ENCODE data around the gene SLC43A2.

Gene SLC43A2

GRCh38 chr17:1643999-1644492, 15.4 kb upstream of the SLC43A2 start:
- DNase-seq (ENCODE audit: low spot score), result no peak

- DNase-seq (ENCODE audit: low spot score), result no peak
These were observed 14.8 kb upstream of the SLC43A2 start for GRCh38 chr17:1643293-1643998.

- DNase-seq (ENCODE audit: low spot score), result no peak
These were observed 12.4 kb upstream of the SLC43A2 start for GRCh38 chr17:1641065-1641403.

- DNase-seq (ENCODE audit: low spot score), result no peak
These were observed 11.9 kb upstream of the SLC43A2 start for GRCh38 chr17:1640329-1641064.

GRCh38 chr17:1639549-1640180, 11.0 kb upstream of the SLC43A2 start:
- no peak for DNase-seq (ENCODE audit: low spot score)

GRCh38 chr17:1638624-1639300, 10.1 kb upstream of the SLC43A2 start:
- DNase-seq (ENCODE audit: low spot score), result no peak

- DNase-seq (ENCODE audit: low spot score), result no peak
These were observed 9.5 kb upstream of the SLC43A2 start for GRCh38 chr17:1638171-1638590.

GRCh38 chr17:1636732-1637285, 8.2 kb upstream of the SLC43A2 start:
- DNase-seq (ENCODE audit: low spot score), result no peak

GRCh38 chr17:1635675-1636465, 7.2 kb upstream of the SLC43A2 start:
- no peak for DNase-seq (ENCODE audit: low spot score)

- DNase-seq (ENCODE audit: low spot score), result no peak
These were observed 6.4 kb upstream of the SLC43A2 start for GRCh38 chr17:1634841-1635650.

- DNase-seq (ENCODE audit: low spot score), result no peak
These were observed 2.0 kb upstream of the SLC43A2 start for GRCh38 chr17:1630662-1631061.

- DNase-seq (ENCODE audit: low spot score), result peak; percentile 40
These were observed 1.1 kb upstream of the SLC43A2 start for GRCh38 chr17:1629504-1630310.

GRCh38 chr17:1628856-1629503, 346 bp upstream of the SLC43A2 start:
- DNase-seq (ENCODE audit: low spot score), result peak; percentile 97

- DNase-seq (ENCODE audit: low spot score), result peak; percentile 77
These were observed 1.3 kb downstream of the SLC43A2 start for GRCh38 chr17:1627182-1627981.

GRCh38 chr17:1626333-1626732, 2.3 kb downstream of the SLC43A2 start:
- DNase-seq (ENCODE audit: low spot score), result peak; percentile 44

GRCh38 chr17:1625581-1625980, 3.1 kb downstream of the SLC43A2 start:
- no peak for DNase-seq (ENCODE audit: low spot score)

- DNase-seq (ENCODE audit: low spot score), result no peak
These were observed 3.6 kb downstream of the SLC43A2 start for GRCh38 chr17:1625053-1625452.

GRCh38 chr17:1624650-1625049, 4.0 kb downstream of the SLC43A2 start:
- DNase-seq (ENCODE audit: low spot score), result no peak
